IMR-90 (cell line): ENCODE results near the gene PI4KA.
"Not testable (repeated sequence)": the region's sequence is repeated elsewhere in the genome, so short reads cannot be mapped to it uniquely, and the experiment has no call there.

Experiments
- BHLHE40 ChIP-seq: fragments of 150-350 bp; IDR thresholded peaks from 2 replicates; pipeline ENCODE4 v1.6.1; 2016; ENCODE audit warnings: mild to moderate bottlenecking, low read depth, low read length
- CEBPB ChIP-seq: IDR thresholded peaks from 2 replicates; pipeline ENCODE4 v1.6.1; 2012; ENCODE audit warnings: low read depth, low read length, improper control_type of control experiment
- CHD1 ChIP-seq: IDR thresholded peaks from 2 replicates; pipeline ENCODE4 v1.6.1; 2012; ENCODE audit warnings: low read depth, low read length, improper control_type of control experiment
- CTCF ChIP-seq: conservative IDR thresholded peaks from 2 replicates; pipeline ENCODE4 v1.5.1; 2012; ENCODE audit warnings: mild to moderate bottlenecking, low read depth, low read length, improper control_type of control experiment
- ELK1 ChIP-seq: fragments of 150-350 bp; IDR thresholded peaks from 2 replicates; pipeline ENCODE4 v1.6.1; 2016; ENCODE audit warnings: low read depth, mild to moderate bottlenecking, low read length, moderate library complexity, borderline replicate concordance
- MAFK ChIP-seq: IDR thresholded peaks from 2 replicates; pipeline ENCODE4 v1.6.1; 2012; ENCODE audit warnings: low read depth, low read length, improper control_type of control experiment
- MAZ ChIP-seq: IDR thresholded peaks from 2 replicates; pipeline ENCODE4 v1.6.1; 2012; ENCODE audit warnings: low read depth, mild to moderate bottlenecking, low read length, improper control_type of control experiment, moderate library complexity, borderline replicate concordance
- NFE2L2 ChIP-seq: fragments of 150-350 bp; IDR thresholded peaks from 2 replicates; pipeline ENCODE4 v1.6.1; 2016; ENCODE audit warnings: low read depth, mild to moderate bottlenecking, low read length
- POLR2A ChIP-seq: IDR thresholded peaks from 2 replicates; pipeline ENCODE4 v1.6.1; 2012; ENCODE audit warnings: mild to moderate bottlenecking, low read depth, low read length
- RAD21 ChIP-seq: IDR thresholded peaks from 2 replicates; pipeline ENCODE4 v1.6.1; 2012; ENCODE audit warnings: low read length, improper control_type of control experiment
- RCOR1 ChIP-seq: IDR thresholded peaks from 2 replicates; pipeline ENCODE4 v1.6.1; 2012; ENCODE audit warnings: mild to moderate bottlenecking, low read length, improper control_type of control experiment; ENCODE audit not compliant: insufficient replicate concordance
- RFX5 ChIP-seq: IDR thresholded peaks from 2 replicates; pipeline ENCODE4 v1.8.0; 2012; ENCODE audit warnings: low read depth, mild to moderate bottlenecking, low read length, moderate library complexity
- SMC3 ChIP-seq: fragments of 150-350 bp; IDR thresholded peaks from 2 replicates; pipeline ENCODE4 v1.6.1; 2016; ENCODE audit warnings: low read depth, mild to moderate bottlenecking, antibody characterized with exemption, low read length, moderate library complexity

- TF ChIP-seq POLR2A, CTCF, CHD1, RFX5, SMC3, MAFK, RAD21, CEBPB, MAZ, RCOR1, BHLHE40, ELK1, NFE2L2: not testable (repeated sequence)
Measured at GRCh38 chr22:20825216-20825615, 33.4 kb downstream of the PI4KA start.
